Measurements from ENCODE around the gene A1BG.

Gene A1BG, protein sequence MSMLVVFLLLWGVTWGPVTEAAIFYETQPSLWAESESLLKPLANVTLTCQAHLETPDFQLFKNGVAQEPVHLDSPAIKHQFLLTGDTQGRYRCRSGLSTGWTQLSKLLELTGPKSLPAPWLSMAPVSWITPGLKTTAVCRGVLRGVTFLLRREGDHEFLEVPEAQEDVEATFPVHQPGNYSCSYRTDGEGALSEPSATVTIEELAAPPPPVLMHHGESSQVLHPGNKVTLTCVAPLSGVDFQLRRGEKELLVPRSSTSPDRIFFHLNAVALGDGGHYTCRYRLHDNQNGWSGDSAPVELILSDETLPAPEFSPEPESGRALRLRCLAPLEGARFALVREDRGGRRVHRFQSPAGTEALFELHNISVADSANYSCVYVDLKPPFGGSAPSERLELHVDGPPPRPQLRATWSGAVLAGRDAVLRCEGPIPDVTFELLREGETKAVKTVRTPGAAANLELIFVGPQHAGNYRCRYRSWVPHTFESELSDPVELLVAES

GRCh38 chr19:58352760-58353671, at the start of gene A1BG:
Gene A1BG, minus strand, starts transcription at chr19:58353492. Its CDS starts 55 bp downstream, at chr19:58353437.
- DNase-seq (ENCODE audit: low spot score), result no peak

DNA sequence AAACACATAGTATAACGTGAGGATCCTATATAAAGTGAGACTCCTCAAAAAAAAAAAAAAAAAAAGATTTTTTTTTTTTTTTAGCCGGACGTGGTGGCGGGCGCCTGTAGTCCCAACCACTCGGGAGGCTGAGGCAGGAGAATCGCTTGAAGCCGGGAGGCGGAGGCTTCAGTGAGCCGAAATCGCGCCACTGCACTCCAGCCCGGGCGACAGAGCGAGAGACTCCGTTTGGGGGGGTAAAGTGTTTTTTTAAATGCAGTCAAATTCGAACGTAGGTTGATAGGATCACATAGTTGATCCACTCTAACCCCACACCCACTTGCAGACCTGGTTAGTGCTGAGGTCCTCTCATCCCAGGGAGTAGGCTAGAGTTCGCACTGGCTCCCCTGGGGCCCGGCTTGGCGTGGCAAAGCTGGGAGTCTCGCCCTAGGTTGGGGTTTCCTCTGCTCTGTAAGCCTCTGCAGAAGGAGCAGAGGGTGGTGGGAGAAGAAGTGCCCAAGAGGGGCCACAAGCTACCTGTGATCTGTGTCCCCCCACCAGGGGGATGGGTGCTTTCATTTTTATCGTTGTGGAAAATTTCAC, 48.6 kb upstream of the A1BG start:
- DNase-seq (ENCODE audit: low spot score), result no peak

- peak; percentile 100 for DNase-seq (ENCODE audit: low spot score)
Measured at GRCh38 chr19:58400916-58401839, 47.9 kb upstream of the A1BG start.

GRCh38 chr19:58400316-58400915, 47.1 kb upstream of the A1BG start:
- no peak for DNase-seq (ENCODE audit: low spot score)

GRCh38 chr19:58399903-58400302, 46.6 kb upstream of the A1BG start:
- DNase-seq (ENCODE audit: low spot score), result no peak

DNA sequence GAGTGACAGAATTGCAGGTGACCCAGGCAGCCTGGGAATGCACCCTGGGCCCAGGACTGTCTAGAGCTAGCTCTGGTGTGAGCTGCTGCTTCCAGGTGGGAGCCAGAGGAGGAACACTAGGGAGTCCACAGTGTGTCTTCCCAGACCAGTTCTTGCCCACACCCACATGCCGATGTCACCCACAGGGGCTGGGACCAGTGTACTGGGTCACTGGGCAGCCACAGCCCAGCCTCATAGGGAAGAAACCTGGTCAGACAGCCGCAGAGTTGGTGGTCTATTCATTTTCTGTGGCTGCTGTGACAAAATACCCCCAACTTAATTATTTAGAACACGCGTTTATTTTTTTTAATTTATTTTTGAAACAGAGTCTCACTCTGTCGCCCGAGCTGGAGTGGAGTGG, 45.3 kb upstream of the A1BG start:
- no peak for DNase-seq (ENCODE audit: low spot score)

- no peak for DNase-seq (ENCODE audit: low spot score)
Measured at GRCh38 chr19:58398087-58398486, 44.8 kb upstream of the A1BG start.

DNA sequence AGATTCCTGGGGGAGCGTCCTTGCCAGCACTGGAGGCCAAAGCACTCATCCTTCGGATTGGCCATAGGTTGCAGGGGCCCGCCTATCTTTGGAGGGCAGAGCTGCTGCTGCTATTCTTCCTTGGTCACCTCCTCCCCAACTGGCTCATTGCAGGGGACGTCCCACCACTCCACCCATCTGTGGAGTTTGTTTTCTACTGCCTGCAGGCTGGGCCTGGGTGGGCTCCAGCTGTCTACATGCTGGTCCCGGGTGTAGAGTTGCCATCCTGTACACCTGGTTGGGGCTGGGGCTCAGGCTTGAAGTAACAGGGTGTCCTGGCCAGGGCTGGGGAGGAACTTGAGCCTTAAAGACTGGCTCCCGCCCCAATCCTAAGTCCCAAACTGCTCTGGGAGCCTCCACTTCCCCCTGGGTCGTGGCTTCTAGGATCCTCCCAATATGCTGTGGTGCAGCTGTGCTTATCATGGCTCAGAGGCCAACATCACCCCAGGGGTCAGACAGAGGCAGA, 44.3 kb upstream of the A1BG start:
- DNase-seq (ENCODE audit: low spot score), result no peak

DNA sequence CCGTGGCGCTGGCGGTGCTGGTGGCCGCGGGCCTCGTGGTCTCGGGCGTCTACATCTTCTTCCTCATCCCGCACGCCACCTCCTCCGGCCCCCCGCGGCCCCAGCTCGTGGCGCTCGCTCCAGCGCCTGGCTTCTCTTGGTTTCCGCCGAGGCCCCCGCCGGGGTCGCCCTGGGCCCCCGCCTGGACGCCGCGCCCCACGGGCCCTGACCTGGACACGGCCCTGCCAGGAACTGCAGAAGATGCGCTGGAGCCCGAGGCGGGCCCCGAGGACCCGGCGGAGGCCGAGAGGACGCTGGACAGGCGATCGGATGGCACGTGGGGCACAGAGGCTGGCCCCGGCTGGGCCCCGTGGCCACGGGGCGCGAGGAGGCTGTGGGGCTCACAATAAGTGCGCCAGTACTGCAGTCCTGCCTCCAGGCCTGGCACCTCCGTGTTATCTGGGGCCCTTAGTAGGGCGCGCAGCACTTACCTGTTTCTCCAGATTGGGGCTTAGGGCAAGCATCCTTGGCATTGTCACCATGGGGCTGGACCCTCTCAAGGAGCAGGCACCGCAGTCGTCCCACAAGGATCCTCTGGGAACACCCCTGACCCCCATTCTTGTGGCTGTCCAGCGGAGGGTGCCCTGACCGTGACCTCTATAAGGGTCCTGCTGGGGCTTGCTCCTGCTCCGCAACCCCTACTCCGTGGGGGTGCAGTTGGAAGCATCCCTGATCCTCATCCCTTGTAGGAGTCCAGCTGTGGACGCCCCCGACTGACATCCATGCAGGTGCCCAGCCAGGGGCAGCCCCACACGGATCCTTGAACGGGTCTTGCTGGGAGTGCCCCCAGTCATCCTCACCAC, 43.6 kb upstream of the A1BG start:
- DNase-seq (ENCODE audit: low spot score), result no peak

DNA sequence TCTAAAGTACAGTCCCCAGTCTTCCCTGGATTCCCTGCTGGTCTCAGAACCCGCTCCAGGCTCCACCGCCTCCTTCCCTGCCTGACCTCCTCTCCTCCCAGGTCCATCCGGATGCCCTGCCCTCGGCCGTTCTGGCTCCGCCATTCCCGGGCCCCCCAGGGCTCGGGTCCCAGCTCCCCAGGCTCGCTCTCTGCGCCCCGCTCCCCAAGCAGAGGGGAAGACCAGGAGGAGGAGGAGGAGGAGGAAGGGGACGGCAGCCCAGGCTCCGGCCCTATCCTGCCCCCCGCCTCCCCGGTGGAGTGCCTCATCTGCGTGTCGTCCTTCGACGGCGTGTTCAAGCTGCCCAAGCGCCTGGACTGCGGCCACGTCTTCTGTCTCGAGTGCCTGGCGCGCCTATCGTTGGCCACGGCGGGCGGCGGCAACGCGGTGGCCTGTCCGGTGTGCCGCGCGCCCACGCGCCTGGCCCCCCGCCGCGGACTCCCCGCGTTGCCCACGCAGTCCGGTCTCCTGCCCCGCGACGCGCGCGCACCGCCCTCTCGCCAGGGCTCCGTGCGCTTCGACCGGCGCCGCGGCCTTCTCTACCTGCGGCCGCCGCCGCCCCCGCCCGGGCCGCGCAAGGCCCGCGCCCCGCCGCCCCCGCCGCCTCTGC, 42.8 kb upstream of the A1BG start:
- DNase-seq (ENCODE audit: low spot score), result no peak

GRCh38 chr19:58395220-58395978, 42.1 kb upstream of the A1BG start, which contains the start of gene RNF225:
Gene RNF225, plus strand, starts transcription at chr19:58395656. Its CDS starts 434 bp downstream, at chr19:58396090.
- DNase-seq (ENCODE audit: low spot score), result no peak

DNA sequence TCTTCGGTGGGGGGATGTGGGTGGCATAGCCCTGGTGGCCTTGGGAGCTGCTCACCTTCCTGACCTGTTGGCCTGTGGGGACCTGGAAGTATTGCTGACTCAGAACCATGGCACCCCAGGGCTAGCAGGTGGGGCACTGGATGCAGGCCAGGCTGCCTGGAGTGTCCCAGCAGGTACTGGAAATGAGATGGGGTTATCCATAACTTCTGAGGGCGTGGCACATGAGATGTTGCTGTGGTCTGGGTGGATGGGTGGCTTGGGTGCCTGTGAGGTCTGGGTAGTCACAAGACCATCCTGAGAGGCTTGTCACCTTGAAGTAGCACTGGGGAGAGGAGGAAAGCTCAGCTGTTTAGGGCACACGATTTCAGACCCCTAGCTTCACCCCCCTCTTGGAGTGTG, 41.5 kb upstream of the A1BG start:
- no peak for DNase-seq (ENCODE audit: low spot score)

DNA sequence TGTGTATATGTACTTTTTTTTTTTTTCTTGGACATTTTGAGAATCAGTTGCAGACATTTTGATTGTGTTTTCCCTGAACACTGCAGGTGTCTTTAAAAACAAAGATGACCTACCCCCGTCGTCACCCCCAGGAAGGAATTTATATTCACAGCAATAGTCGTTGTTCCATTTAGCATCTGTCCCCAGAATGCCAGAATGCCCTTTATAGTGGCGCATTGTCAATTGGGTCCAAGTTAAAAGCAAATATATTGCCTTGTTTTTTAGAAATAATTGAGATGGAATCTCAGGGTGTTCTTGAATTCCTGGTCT, 40.4 kb upstream of the A1BG start:
- no peak for DNase-seq (ENCODE audit: low spot score)

DNA sequence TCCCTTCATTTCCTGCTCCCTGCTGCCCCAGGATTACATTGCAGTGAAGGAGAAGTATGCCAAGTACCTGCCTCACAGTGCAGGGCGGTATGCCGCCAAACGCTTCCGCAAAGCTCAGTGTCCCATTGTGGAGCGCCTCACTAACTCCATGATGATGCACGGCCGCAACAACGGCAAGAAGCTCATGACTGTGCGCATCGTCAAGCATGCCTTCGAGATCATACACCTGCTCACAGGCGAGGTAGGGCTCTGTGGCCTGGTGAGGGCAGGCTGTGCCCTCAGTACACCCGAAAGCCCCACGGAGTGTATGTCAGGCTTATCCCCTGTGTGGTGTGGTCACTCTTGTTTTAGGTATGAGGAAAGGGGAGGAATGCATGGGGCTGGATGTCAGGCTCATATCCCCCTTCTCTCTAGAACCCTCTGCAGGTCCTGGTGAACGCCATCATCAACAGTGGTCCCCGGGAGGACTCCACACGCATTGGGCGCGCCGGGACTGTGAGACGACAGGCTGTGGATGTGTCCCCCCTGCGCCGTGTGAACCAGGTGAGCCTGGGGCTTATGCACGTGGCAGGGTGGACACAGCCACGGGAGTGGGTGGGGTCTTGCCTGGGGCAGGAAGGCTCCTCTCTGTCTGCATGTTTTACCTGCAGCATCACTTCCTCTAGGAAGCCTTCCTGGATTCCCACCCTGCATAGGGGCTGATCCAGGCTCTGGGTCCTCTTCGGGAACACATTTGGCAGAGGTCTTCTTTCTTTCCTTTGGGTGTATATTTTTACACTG, 39.8 kb upstream of the A1BG start:
- no peak for DNase-seq (ENCODE audit: low spot score)

DNA sequence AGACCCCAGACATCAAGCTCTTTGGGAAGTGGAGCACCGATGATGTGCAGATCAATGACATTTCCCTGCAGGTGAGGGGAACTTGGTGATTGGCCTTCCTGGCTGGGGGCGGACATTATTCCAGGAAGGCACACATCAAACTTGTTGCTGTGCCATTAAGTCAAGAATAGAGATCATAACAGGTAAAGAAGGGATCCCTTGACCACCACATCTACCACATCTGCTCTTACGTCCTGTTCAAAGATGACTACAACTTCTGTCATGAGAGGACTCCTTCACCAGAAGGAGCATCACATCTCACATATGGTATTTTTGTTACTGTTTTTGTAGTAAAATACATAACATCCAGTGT, 34.9 kb upstream of the A1BG start:
- DNase-seq (ENCODE audit: low spot score), result no peak

DNA sequence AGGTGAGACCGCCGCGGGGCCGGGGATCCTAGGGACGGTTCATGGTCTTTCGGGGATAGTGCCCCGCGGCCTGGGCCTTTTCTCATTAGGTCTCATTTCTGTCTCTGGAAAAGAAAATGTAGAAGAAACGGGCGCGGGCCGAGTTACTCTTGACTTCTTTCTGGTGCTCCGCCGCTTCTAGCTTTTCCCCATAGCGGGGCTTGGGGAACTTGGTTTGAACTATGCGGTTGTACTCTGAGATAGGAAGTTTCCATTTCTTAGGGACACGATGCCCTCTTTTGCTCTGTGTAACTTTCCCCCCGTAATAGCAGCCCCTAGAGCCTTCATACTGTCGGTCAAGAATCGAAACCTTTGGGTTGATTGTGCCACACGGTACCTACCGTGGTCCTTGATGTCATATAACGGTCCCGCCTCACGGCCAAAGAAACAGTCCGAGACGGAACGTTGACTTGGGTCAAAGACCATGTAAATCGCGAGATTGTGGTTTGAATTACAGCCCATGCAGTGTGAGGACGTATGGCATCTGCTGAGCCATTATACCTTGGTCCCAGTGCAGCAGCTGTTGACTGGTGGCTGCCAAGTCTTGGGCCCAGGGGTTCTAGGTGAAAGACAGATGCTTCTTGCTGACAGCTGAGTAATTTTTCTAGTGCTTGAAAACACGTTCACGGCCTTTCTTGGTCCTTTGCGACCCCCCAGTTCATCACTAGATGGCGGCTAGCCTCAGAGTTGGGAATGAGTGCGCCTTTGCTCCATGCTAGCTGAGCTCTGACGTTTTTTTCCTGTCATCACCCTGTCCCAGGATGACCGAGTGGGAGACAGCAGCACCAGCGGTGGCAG, 34.3 kb upstream of the A1BG start:
- no peak for DNase-seq (ENCODE audit: low spot score)
